Kidney epithelial cell (primary cell): ENCODE results near the gene CFD. TPM values are rescaled to one million over a fixed set of nuclear protein-coding genes. Genes with fewer than 3 reads are reported as not detected.
A peak's percentile ranks its signal among the peaks of the same experiment; 100 is the strongest.

Experiments
- DNase-seq: peaks from one replicate; pipeline ENCODE4 v3.0.0-alpha.2; 2010; ENCODE audit warnings: low read depth
- H3K27me3 ChIP-seq: 2 replicates; pipeline ENCODE4 v1.6.0; 2011; ENCODE audit warnings: low read length; ENCODE audit not compliant: control insufficient read depth, insufficient read depth
- H3K36me3 ChIP-seq: 2 replicates; pipeline ENCODE4 v1.5.1; 2011; ENCODE audit warnings: low read length; ENCODE audit not compliant: control insufficient read depth, insufficient read depth
- H3K4me3 ChIP-seq: 2 replicates; pipeline ENCODE4 v1.5.1; 2011; ENCODE audit warnings: low read depth, mild to moderate bottlenecking, control low read depth, low read length
- CTCF ChIP-seq: IDR thresholded peaks from 2 replicates; pipeline ENCODE4 v1.5.1; 2011; ENCODE audit warnings: mild to moderate bottlenecking, moderate library complexity, low read length, control low read depth, inconsistent platforms; ENCODE audit not compliant: insufficient read depth, poor library complexity, severe bottlenecking
- total RNA-seq: library from RNA; depleted of rRNA; stranded (reverse); fragments of >200 nt; gene quantifications from 2 replicates; pipeline ENCODE4 v1.2.3, GENCODE V29; 2015

The CFD gene
- 1.3 TPM in 2 replicates for total RNA-seq

- no peaks in the 10 kb centered on the region for H3K36me3 ChIP-seq
- TF ChIP-seq CTCF = no peak
- H3K27me3 ChIP-seq = peaks cover 29% of the 10 kb centered on the region
- peak within 1 kb of the TSS; percentile 34 for H3K4me3 ChIP-seq
- DNase-seq = no peak
These were observed at the start of gene CFD for GRCh38 chr19:858868-859843. Gene CFD, plus strand, starts transcription at chr19:859664. Its CDS starts 26 bp downstream, at chr19:859690.

GRCh38 chr19:810077-810855 is 49.2 kb upstream of the CFD start:
- DNase-seq = no peak
- H3K27me3 ChIP-seq = no peaks in the 10 kb centered on the region
- no peak for TF ChIP-seq CTCF
- H3K4me3 ChIP-seq = no peak overlapping the region
- peaks cover 4% of the 10 kb centered on the region for H3K36me3 ChIP-seq

- no peak overlapping the region for H3K4me3 ChIP-seq
These were observed 48.5 kb upstream of the CFD start for GRCh38 chr19:810883-811489.

GRCh38 chr19:811506-812048 is 47.9 kb upstream of the CFD start:
- Histone ChIP-seq H3K4me3 (no peak overlapping the region), H3K36me3 (peaks cover 4% of the 10 kb centered on the region), H3K27me3 (no peaks in the 10 kb centered on the region)
- TF ChIP-seq CTCF = no peak
- no peak for DNase-seq

More at GRCh38 chr19:810883-811489, 48.5 kb upstream of the CFD start:
- Histone ChIP-seq H3K27me3 (no peaks in the 10 kb centered on the region), H3K36me3 (peaks cover 4% of the 10 kb centered on the region)
- no peak for TF ChIP-seq CTCF
- DNase-seq = no peak

- Histone ChIP-seq H3K36me3 (peaks cover 1% of the 10 kb centered on the region), H3K4me3 (no peak overlapping the region), H3K27me3 (no peaks in the 10 kb centered on the region)
- DNase-seq = no peak
- TF ChIP-seq CTCF = no peak
These were observed 47.3 kb upstream of the CFD start for GRCh38 chr19:812049-812746.
